NCI-H1105 treated with DMSO at 0.1 percent for 48 hours (cell line): ENCODE data around the gene DCDC2B.
A peak's percentile ranks its signal among the peaks of the same experiment; 100 is the strongest.

Experiments
- DNase-seq: peaks from one replicate; lab custom pipeline; 2025; lab: John Stamatoyannopoulos, UW

Gene DCDC2B

DNA sequence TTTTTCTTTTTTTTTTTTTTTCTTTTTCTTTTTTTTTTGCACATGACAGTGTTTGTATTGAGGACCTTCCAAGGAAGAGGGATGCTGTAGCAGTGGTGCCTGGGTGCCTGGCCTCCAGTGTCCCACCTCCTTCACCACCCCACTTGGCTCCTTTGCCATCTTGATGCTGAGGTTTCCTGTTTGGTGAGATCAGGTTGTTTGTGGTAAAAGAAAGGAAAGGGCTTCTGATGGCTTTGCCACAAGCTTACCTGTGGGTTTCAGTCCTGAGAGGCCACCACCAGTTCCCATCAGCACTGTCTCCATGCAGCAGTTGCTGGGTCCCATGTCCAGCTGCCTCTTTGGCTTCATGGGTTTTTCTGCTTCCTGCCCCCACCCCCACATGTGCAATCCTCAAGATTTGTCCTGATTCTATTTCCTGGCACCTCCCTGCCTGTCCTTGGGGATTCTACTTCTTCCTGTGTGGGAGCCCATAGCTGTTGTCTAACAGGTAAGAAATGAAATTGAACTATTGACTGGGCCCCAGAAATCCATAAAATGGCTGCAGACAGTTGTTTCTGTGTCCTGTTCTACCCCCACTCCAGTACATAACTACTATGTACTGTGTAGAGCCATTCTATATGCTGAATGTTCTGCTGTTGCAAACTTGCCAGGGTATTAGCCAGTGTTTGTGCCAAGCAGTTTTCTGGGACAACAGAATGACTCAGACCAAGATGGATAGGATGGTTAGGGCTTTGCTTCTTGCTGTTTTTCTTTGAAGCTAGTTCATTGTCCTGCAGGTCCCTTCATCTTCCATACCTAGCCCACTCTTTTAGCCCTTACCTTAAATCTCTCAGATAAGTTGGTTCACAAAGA lies 12.7 kb upstream of the DCDC2B start:
- no peak for DNase-seq

DNA sequence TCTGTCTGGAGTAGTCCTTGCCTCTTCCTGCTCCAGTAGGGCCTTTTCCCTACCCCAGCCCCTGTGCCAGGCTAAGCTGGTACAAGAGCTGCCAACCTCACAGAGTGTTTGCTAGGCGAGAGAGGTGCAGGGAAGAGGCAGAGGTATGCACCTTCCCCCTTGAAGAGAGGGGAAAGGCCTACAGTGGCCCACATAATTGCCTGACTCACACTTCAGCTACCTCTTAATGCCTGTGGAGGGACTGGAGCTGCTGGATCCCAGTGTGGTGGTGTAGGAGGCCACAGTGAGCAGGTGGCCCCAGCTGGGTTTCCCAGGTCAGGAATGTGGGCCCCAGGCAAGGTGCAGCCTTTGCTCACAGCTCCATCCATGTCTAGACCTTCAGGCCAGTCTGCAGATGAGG lies 11.8 kb upstream of the DCDC2B start:
- DNase-seq, result no peak

DNA sequence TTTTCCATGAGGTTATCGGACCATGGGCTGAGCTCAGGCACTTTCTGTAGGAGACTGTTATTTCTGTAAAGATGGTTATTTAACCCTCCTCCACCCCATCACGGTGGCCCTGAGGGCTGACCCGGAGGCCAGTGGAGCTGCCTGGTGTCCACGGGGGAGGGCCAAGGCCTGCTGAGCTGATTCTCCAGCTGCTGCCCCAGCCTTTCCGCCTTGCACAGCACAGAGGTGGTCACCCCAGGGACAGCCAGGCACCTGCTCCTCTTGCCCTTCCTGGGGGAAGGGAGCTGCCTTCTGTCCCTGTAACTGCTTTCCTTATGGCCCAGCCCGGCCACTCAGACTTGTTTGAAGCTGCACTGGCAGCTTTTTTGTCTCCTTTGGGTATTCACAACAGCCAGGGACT lies 11.1 kb upstream of the DCDC2B start:
- DNase-seq, result no peak

DNA sequence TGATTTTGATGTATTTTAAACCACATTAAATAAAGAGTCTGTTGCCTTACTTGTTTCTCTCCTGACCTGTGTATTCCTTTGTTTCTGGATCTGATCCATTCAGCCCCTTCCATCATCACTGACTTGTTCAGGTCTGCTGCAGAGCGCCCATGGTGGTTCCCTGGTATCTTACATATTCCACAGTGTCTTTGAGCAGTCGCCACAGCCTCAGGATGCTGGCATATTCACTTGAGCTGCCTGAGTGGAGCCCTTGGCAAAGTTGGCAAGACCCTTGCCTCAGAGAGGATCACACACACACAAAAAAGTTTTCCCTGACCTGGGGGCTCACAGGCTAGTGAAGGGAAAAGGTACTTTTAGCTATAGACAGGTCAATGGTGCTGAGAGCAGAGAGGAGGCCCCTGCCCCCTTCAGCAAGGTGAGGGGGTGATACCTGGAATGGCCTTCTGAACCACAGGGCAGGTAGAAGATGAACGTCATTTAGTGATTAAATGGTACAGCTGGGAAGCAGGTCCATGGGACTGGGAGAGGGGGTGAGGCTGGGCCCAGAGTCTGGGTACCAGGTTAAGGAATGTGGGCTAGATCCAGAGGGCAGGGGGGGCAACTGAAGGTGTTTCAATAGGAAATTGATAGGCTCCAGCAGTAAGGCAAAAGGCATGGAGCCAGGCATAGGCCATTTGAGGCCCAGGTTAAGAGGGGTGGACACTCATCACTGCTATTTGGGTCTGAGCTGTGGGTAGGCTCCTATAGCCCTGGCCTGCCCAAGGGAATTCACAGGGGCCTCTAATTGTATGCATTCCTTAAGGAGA lies 10.4 kb upstream of the DCDC2B start:
- DNase-seq, result no peak

DNA sequence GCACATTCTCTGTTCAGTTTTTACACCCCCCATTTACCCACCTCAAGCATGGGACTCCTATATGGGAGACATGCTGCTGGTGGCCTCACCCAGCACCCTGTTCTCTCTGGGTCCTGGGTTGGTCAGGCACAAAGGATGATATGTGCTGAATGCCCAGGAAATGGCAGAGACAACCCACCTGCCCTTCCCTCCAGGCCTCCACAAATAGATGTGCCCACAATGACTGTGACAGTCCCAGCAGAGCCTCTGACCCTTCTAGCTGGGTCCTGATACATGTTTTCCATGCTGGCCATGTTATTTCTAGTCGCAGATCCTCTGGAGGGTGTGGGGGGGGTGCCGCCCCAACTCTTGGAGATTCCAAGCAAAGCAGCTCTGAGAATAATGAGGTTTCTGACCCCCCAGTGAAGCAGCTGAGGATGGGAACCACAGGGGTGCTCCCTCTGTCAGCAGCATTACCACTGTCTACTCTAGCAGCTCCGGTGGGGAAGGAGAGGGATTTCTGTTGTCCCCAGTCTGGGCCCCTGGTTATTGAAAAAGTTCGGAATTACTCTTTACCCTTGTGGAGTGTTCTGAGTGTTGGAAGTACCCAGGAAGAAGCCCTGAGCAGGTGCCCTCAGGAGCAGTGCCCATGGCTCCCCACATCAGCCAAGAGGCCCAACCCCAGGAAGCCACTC lies 9.7 kb upstream of the DCDC2B start:
- DNase-seq, result no peak

DNA sequence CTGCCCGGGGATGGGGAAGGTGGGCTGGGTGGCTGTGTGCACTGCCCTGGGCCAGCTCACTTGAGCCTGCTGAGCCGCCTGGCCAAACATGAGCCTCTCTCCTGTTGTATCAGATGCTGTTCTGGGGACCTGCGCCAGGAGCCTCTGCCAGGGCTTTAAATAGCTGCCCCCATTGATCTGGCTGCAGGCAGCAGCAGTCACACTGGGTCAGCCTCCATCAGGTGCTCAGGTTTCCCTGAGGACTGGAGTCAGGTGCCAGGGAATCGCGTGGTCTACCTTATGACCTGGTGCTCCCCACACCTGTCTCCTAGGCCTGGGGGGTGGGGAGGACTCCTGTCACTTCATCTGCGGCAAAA lies 9.2 kb upstream of the DCDC2B start:
- DNase-seq, result peak; percentile 70

DNA sequence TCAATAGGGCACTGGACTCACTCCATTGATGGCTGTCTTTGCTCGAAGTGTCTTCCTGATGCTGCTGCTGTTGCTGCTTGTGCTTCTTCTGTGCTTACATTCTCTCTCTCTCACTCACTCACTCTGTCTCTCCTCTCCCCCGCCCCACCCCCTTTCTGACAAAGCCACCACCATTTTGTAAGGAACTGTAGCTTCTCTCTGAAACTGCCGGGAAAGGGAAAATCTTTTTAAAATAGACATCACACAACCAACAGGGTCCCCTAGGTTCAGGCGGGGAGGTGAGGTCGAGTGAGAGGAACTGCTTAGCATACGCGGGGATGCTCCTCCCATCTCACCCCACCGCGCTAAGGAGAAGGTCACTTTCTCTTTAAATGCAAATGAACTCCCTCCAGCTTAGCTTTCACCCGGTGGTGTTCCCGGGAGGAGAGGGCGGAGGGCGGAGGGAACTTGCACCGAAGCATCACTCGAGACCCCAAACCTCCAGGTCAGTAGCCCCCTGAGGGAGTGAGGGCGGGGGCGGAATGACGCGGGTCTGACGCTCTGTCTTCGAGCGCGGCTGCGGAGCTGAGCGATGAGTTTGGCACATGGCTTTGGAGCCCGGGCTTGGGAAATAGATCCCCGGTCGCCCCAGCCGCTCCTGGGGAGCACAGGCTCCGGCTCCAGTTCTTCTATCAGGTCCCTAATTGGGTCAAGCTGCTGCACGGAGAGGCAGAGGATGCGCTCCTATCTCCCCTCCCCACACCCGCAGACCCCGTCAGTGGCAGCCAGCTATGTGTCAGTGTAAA lies 8.5 kb upstream of the DCDC2B start, which contains the start of gene CCDC28B:
Gene CCDC28B, plus strand, starts transcription at position 370 of the 785 bp plus-strand sequence. CDS start 1,341 bp downstream, outside the sequence.
- DNase-seq, result peak; percentile 65

DNA sequence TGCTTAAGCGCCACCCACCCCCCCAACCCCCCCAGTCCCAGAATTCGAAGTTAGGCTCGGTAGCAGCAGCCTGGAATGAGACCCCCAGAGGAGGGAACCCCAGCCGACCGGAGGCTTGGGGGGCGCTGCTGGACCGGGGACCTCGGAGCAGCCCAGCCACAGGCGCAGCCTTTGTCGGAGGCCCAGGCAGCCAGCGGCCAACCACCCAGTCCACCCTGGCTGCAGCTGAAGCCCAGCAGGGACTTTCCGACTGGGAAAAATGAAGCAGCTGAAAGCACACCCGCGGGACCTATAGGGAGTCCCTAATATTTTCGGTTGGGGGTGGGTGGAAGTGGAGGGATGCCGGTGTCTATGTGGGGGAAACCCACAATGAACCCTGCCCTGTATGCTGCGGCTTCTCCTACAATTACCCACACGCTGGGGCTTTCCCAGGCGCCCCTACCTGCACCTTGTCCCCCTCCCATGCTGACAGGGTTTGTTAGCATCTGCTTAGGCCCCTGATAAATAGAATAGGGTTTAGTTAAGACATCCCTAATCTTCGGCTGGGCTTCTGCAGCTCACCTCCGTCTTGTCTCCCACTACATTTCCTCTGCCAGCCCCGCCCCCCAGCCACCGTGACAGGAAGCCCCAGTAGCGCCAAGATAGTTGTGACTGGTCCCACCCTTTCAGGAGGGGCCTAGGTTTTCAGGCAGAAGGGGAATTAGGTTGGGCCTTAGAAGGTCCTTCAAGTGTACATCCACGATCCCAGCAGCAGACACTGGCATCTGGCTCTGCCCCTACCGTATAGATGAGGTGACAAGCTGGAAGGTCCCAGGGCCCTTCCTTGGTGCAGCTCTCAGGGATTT lies 7.7 kb upstream of the DCDC2B start:
- no peak for DNase-seq

DNA sequence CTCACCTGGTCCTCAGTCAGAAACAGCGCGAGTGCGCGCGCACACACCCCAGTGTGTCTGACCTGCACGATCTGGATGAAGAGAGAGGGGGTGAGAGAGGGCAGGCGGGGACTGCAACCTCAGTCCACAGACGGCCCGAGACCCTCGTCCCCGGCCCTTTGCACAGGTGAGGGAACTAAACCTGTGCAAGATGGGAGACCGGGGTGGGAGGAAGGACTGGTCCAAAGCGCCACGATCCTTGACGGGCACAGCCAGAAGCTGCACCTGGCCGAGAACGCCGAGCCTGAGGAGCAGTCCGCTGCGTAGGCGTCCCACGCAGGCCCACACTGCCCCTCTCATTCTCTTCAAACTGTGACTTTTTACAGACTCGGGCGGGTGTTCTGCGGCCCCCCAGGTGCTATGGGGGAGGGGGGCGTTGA lies 3.9 kb upstream of the DCDC2B start:
- peak; percentile 57 for DNase-seq

DNA sequence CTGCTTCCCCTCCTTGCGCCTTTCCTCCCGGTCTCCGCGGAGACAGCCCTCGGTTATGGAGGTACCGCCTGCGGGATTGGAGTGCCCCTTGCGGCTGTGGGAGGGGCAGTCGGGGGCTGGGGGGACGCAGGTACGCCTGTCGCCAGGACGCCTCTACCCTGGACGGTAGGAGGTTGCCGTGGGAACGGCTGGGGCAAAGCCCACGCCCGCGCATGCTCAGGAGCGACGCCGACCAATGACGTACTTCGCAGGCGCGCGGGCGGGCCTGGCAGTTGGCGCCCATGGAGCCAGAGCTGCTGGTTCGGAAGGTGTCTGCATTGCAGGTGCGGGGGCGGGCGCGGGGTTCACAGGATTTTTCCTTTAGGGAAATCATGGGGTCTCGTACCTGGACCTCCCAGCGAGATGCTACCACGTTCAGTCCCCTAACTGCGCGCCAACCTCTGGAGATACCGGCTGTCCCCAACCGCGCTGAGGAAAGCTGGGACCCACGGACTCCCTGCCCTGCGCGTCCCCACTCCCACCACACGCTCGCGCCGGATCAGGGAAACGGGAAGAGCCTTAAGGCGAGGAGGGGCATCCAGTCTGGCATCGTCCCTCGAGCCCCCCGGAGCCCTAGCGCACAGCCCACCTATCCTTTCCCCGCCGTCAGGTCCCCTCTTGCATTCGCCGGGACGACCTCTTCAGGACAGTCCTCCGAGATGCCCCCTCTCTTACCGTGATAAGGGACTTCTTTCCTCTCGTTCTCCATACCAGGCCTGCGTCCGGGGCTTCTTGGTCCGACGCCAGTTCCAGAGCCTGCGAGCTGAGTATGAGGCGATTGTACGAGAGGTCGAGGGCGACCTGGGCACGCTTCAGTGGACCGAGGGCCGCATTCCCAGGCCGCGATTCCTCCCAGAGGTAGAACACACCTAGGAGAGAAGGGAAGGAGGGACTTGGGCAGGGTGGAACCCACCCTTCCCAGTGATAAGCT lies 3.2 kb upstream of the DCDC2B start, which contains the start of gene IQCC:
Gene IQCC, plus strand, starts transcription at position 271 of the 970 bp plus-strand sequence. Its CDS starts 11 bp downstream, at position 282.
- peak; percentile 94 for DNase-seq

DNA sequence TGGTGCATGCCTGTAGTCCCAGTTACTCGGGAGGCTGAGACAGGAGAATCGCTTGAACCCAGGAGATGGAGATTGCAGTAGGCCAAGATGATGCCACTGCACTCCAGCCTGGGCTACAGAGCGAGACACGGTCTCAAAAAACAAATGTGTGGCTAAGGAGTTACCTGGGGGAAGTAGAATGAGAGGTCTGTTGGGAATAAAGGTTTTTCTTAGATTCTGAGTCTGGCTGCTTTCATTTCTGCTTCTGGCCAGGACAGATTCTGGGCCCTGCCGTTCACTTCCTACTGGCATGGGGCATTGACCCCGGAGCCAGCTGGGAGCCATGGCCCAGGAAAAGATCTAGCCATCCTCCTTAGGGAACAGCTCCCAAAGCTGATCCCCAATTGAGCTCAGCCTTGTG lies 420 bp upstream of the DCDC2B start:
- DNase-seq, result no peak

DNA sequence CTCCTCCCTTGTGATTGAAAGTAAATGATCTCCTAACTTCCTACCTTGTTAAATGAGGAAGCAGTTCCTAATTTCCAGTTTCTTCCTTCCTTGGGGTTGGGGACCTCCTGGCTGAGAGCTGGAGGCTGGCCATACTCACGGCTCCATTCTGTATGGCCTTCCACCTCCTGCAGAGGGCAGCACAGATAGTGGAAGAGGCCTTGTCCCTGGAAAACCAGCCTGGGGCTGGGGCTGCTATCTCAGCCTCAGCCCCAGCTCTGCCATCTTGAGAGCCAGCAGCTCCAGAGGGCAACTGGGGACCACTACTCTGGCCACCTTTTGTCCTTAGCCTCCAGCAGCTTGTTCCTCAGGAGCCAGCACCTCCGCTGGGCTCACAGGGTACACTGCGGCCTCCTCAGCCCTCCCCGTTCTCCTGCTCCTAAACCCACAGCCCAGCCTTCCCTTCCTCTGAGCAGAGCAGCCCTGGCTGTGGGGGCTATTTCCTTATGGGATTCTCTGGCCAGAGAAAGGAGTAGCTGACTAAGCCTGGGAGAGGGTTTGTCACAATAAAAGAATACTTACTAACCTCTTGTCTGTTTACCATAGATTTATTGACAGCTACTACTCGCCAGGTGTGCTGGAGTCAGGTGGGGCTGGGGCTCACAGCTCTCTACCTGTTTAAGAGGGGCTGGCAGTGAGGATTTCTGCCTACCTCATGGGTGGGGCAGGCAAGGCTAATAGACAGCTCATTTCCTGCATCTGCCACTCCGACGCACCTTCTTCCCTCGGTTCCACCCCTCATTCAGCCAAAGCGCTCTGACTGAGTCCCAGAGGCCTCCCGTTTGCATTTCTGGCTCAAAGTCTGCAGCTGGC lies 7.0 kb downstream of the DCDC2B start:
- peak; percentile 36 for DNase-seq

DNA sequence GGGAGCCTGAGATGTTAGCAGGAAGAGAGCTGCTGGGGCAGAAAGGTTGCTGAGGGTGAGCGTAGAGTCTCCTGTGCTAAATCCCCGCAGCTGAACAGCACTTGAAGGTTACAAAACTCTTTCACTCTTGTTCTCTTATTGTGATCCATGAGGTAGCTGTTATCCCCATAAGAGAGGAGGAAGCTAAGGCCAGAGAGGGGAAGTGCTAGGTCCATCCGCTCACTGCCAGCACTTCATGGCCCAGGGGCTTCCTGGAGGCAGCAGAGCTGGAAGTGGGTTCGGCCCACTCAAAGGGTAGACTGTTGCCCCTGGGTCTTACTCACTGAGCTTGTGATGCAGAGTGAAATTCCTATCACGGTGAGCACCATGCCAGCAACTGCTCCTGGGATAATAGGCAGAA lies 7.7 kb downstream of the DCDC2B start:
- no peak for DNase-seq

DNA sequence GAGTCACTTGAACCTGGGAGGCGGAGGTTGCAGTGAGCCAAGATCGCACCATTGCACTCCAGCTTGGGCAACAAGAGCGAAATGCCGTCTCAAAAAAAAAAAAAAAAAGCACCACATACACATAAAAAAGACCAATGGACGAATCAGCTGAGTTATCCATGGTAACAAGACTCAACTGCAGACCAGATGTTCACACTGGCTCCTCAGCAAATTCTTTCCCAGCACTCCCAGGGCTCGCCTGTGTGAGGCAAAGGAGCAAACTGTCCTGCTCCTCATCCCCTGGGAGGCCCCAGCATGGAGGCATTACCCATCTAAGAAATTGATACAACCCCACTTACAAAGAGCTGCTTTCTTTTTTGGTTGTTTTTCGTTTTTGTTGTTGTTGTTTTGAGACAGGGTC lies 10.1 kb downstream of the DCDC2B start:
- DNase-seq, result no peak

DNA sequence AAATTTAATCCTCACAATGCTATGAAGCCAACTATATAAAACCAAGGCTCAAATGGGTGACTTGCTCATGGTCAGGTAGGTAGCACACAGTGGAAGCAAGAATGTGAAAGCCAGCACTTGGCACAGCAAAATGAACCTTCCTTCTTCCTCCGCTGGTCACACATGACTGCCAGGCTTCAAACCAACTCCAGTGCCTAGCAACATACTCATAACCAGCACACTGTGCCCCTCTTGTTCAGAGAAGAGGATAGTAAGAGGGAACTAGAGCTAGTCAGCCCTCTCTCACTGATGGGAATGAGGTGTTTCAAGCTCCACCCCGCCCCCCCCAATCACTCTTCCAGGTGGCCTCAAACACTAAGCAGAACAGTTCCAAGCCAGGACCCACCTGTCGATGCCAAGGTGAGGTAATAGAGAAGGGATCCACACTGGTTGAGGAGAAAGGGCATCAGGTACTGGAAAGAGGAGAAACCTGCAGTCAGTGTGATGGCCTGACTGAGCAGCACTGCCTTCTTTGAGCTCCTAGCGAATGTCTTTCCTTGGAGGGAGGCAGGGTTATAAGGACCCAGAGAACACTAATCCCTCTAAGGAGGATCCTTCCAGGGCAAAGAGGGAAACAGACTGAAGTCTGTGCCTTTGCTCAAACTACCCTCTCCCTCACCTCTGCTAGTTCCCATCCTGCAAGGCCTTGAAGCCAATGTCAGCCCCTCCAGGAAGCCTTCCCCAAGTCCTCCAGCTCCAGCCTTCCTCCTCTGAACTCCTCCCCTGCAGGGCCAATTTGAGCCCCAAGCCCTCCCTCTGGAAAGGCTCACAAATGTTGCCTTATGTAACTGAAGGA lies 12.1 kb downstream of the DCDC2B start:
- DNase-seq, result no peak

DNA sequence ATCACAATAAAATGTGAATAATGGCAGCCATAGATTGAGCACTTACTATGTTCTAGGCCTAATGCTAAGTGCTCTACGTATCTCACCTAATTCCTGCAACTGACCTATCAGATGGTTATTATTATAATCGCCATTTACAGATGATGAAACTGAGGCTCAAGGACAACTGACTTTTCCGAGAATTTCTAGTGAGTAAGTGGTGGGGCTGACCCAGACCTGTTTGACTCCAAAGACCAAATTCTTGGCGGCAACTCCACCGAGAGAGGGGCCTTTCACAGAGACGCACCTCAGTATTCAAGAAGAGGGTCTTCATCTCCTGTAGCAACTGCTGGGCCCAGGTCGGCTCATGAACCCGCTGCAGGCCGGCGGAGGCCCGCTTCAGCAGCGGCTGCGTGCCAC lies 12.7 kb downstream of the DCDC2B start:
- DNase-seq, result no peak

DNA sequence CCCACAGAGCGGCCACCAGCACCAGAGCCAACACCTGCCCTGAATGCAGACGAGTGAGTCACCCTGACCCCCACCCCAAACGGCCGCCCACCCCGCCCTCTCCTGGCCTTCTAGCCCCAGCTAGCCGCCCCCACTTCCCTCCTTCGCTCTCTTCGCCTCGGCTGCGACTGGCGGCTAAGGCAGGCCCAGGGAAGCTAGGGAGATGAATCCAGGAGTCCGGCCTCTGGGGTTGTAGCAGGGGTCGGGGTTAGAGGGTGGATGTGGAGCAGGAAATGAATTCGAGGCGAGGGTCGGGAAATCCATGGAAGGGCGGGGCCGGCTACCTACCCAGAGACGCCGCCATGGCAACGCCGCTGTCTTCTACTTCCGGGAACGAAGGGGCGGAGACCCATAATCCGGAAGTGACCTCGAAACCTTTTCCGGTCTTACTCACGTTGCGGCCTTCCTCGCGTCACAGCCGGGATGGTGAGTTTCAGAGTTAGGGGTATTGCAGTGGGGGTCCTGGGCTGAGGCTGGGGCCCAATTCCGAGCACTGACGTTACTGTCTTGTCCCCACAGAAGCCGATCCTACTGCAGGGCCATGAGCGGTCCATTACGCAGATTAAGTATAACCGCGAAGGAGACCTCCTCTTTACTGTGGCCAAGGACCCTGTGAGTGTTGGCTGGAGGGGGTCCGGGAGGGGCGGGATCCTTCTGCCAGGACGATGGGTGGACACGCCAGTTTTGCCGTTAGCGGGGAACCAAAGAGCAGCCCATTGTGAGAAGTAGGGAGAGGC lies 13.3 kb downstream of the DCDC2B start, which contains the start of the genes EIF3I and TMEM234:
Gene EIF3I, plus strand, starts transcription at position 428 of the 776 bp plus-strand sequence. Its CDS starts 35 bp downstream, at position 463.
Gene TMEM234, minus strand, starts transcription at position 374 of the 776 bp plus-strand sequence. Its CDS starts 31 bp downstream, at position 343.
- peak; percentile 92 for DNase-seq
